ELR (cell line): ENCODE results near the gene TMEM123.

Source experiments
- DNase-seq: peaks from one replicate; pipeline ENCODE4 v3.0.0-alpha.2; 2015; ENCODE audit warnings: low read depth

TMEM123 gene

GRCh38 chr11:102471474-102471873 lies 18.9 kb upstream of the TMEM123 start:
- no peak for DNase-seq

GRCh38 chr11:102470251-102470650 lies 17.7 kb upstream of the TMEM123 start:
- DNase-seq, result no peak

GRCh38 chr11:102469196-102469821 lies 16.7 kb upstream of the TMEM123 start:
- no peak for DNase-seq

GRCh38 chr11:102468616-102469195 lies 16.1 kb upstream of the TMEM123 start:
- DNase-seq, result no peak

GRCh38 chr11:102467853-102468580 lies 15.5 kb upstream of the TMEM123 start:
- no peak for DNase-seq

- DNase-seq, result no peak
Measured at GRCh38 chr11:102467080-102467708, 14.6 kb upstream of the TMEM123 start.

- DNase-seq, result no peak
Measured at GRCh38 chr11:102465696-102466095, 13.1 kb upstream of the TMEM123 start.

GRCh38 chr11:102464859-102465500 lies 12.4 kb upstream of the TMEM123 start:
- DNase-seq, result no peak

GRCh38 chr11:102464037-102464436 lies 11.5 kb upstream of the TMEM123 start:
- DNase-seq, result no peak

- no peak for DNase-seq
Measured at GRCh38 chr11:102462610-102463009, 10.0 kb upstream of the TMEM123 start.

GRCh38 chr11:102459393-102459792 lies 6.8 kb upstream of the TMEM123 start:
- DNase-seq, result no peak

GRCh38 chr11:102458548-102458947 lies 6.0 kb upstream of the TMEM123 start:
- no peak for DNase-seq

- DNase-seq, result no peak
Measured at GRCh38 chr11:102457865-102458264, 5.3 kb upstream of the TMEM123 start.

- DNase-seq, result no peak
Measured at GRCh38 chr11:102457056-102457677, 4.6 kb upstream of the TMEM123 start.

- DNase-seq, result no peak
Measured at GRCh38 chr11:102456381-102456780, 3.8 kb upstream of the TMEM123 start.

GRCh38 chr11:102453921-102454320 lies 1.4 kb upstream of the TMEM123 start:
- DNase-seq, result no peak

- no peak for DNase-seq
Measured at GRCh38 chr11:102453302-102453695, 734 bp upstream of the TMEM123 start.

- peak; percentile 71 for DNase-seq
Measured at GRCh38 chr11:102451681-102452460, 694 bp downstream of the TMEM123 start.

- no peak for DNase-seq
Measured at GRCh38 chr11:102451041-102451680, 1.4 kb downstream of the TMEM123 start.

GRCh38 chr11:102449651-102450570 lies 2.7 kb downstream of the TMEM123 start:
- no peak for DNase-seq
